ENCODE results near the gene IDI1.
"Not testable (repeated sequence)": the region's sequence is repeated elsewhere in the genome, so short reads cannot be mapped to it uniquely, and the experiment has no call there.

Gene IDI1

GRCh38 chr10:1063232-1063865 lies 14.4 kb upstream of the IDI1 start:
- DNase-seq (ENCODE audit: low read depth in 2 of 2): no peak

- no peak for DNase-seq (ENCODE audit: low read depth in 2 of 2)
Measured at GRCh38 chr10:1061930-1062774, 13.2 kb upstream of the IDI1 start.

DNA sequence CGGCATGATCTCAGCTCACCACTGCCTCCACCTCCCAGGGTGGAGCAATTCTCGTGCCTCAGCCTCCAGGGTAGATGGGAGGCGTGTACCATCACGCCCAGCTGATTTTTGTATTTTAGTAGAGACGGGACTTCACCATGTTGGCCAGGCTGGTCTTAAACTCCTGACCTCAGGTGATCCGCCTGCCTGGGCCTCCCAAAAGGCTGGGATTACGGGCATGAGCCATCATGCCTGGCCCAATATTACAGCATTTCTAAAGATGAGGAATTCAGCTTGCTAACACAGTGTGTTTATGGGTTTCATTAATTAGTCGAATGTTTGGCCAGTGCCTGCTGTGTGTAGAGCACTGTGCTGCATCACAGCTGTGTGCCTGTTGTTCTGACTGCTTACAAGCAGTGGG lies 11.0 kb upstream of the IDI1 start:
- no peak for DNase-seq (ENCODE audit: low read depth in 2 of 2)

DNA sequence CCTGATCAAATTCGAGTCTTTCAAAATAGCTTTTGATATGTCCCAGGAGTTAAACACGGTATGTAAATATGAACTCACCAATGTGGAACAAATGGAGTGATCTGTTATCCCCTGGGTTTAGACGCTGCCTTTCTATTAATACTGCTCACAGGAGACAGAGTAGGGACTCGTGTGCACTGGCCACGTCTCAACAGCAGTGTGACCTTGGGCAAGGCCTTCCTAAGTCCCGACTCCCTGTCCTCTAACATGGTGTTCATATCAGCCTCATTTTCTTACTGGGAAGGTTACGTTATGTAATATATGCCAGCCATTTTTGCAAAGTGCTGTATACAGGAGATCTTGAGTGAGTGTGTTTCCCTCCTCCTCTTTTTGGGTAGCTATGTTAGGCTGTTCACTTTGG lies 9.1 kb upstream of the IDI1 start:
- no peak for DNase-seq (ENCODE audit: low read depth in 2 of 2)

- DNase-seq (ENCODE audit: low read depth in 2 of 2): no peak
Measured at GRCh38 chr10:1057106-1057657, 8.3 kb upstream of the IDI1 start.

DNA sequence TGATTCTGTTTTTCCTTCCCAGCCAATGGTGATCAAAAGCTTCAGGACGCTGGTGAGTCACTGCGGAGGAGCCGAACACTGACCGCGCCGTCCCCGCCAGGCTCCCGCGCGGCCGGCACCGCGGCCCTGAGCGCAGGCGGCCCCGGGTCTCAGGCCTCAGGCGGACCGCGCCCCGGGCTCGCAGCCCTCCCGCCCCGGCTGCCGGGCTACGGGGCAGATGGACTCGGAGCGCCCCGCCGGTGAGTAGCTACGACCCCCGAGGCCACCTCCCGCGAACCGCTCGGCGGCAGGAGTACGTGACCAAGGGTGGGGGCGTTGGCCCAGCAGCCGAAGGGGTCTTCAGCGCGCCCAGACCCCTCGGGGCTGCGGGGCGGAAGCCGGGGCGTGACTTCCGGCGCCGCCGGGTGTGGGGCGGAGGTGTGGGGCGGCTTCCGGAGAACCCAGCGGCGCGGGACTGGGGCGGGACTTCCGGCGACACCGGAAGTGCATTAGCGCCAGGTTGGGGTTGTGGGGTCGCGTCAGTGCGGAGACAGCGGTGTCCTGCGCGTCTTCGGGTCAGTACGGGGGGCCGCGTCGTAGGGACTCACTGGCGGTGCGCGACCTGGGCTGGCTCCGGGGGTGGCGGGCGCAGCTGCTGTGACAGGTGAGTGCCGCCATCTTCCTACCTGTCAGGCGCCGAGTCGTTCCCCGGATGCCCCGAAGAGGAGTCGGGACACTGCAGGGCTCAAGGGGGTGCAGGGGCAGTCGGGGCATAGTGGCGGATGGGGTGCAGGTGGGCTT lies 7.6 kb upstream of the IDI1 start, which contains the start of gene WDR37:
Gene WDR37, plus strand, starts transcription at position 60 of the 780 bp plus-strand sequence. CDS start 15,771 bp downstream, outside the sequence.
- DNase-seq (ENCODE audit: low read depth in 2 of 2): peak; percentile 67 to 84

- no peak for DNase-seq (ENCODE audit: low read depth in 2 of 2)
Measured at GRCh38 chr10:1054684-1055083, 5.8 kb upstream of the IDI1 start.

- no peak for DNase-seq (ENCODE audit: low read depth in 2 of 2)
Measured at GRCh38 chr10:1050554-1050953, 1.6 kb upstream of the IDI1 start.

- no peak for DNase-seq (ENCODE audit: low read depth in 2 of 2)
Measured at GRCh38 chr10:1050145-1050544, 1.2 kb upstream of the IDI1 start.

GRCh38 chr10:1049425-1049958 lies 573 bp upstream of the IDI1 start:
- DNase-seq (ENCODE audit: low read depth in 2 of 2): no peak

GRCh38 chr10:1048349-1048731 lies 579 bp downstream of the IDI1 start:
- no peak for DNase-seq (ENCODE audit: low read depth in 2 of 2)

DNA sequence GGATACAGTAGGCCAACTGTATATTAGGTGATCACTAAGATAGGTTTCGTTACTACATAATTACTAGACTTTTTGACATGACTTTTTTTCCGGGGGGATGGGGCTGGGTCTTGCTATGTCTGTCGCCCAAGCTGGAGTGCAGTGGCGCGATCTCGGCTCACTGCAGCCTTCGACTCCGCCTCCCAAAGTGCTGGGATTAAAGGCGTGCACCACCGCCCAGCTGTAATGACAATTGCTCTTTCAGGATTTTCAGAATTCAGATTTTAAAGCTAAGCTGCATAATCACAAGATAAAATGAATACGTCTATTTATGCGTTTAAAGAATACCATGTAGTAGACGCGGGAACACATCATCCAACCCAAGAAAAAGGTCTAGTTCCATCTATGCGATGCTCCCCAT lies 982 bp downstream of the IDI1 start:
- DNase-seq (ENCODE audit: low read depth in 2 of 2): no peak

- no peak for DNase-seq (ENCODE audit: low read depth in 2 of 2)
Measured at GRCh38 chr10:1045415-1045814, 3.5 kb downstream of the IDI1 start.

DNA sequence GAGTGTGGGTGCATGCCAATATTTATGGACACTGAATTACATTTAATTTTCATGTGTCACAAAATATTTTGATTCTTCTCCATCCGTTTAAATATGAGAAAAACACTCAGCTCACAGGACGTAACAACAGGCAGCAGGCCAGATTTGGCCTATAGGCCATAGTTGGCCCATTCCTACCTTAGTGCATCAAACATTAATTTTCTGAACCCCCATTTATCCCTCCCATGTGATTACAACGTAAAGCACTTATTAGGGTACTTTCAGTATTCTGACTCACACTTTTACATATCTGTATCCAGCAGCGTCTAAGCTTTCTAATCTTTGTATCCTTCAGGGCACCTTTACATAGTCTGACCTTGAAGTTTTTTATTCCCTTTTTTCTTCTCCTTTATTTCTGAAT lies 4.0 kb downstream of the IDI1 start:
- no peak for DNase-seq (ENCODE audit: low read depth in 2 of 2)

- DNase-seq (ENCODE audit: low read depth in 2 of 2): no peak
Measured at GRCh38 chr10:1044146-1044545, 4.8 kb downstream of the IDI1 start.

DNA sequence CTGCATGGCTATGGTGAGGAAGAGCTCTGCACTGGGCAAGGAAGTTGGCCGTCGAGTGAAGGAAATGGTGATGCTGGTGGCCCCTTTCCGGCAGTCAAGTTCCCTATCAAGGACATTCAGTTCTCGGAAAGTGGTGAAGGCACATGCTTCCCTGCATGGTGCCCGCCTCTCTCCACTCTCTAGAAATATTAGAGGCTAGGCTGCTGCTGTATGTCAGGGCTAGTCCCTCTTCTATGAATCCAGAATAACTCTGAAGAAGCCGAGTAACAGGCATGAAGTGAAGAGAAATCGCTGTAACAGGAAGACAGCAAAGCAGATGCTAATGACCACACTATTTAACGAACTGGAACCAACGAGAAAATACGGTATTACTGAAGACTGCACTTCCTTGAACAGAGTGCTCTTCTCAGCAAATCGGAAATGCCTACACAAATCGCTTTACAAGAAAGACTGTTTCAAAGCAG lies 5.4 kb downstream of the IDI1 start:
- no peak for DNase-seq (ENCODE audit: low read depth in 2 of 2)

- no peak for DNase-seq (ENCODE audit: low read depth in 2 of 2)
Measured at GRCh38 chr10:1041514-1041913, 7.4 kb downstream of the IDI1 start.

DNA sequence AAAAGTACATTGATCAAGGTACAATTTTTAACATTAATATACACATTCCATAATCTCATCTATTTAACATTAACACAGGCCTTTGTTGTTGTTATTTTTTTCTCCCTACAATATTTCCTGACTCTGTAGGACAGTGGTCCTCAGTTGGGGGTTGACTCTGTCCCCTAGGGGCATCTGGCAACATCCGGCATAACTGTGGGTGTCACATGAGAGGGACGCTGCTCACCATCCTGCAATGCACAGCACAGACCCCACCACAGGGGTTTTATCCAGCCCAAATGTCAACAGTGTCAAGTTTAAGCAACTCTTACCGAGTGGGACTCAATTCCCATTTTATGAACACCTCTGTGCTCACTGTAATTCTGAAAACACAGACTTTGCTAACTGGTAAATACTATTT lies 8.8 kb downstream of the IDI1 start:
- no peak for DNase-seq (ENCODE audit: low read depth in 2 of 2)

DNA sequence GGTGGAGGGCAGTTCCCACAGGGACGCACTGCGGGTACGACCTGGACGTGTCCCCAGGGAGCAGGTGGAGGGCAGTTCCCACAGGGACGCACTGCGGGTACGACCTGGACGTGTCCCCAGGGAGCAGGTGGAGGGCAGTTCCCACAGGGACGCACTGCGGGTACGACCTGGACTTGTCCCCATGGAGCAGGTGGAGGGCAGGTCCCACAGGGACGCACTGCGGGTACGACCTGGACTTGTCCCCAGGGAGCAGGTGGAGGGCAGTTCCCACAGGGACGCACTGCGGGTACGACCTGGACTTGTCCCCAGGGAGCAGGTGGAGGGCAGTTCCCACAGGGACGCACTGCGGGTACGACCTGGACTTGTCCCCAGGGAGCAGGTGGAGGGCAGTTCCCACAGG lies 10.2 kb downstream of the IDI1 start:
- not testable (repeated sequence) for DNase-seq (ENCODE audit: low read depth in 2 of 2)

DNA sequence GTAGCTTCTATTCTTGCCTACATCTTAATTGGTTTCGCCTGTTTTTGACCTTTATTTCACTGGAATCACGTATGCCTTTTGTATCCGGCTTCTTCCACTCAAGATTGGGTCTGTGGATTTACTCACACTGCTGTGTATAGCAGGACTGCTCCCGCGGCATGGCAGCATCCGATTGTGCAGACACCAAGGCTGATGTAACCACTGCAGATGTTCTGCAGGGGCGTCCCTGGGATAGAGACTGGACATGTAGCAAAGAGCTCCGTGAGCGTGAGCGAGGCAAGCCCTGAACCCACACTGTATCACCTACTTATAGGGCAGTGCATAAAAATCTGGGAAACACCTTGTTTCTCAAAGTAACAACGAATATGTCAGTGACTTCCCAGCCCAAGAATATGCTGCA lies 11.8 kb downstream of the IDI1 start:
- no peak for DNase-seq (ENCODE audit: low read depth in 2 of 2)

DNA sequence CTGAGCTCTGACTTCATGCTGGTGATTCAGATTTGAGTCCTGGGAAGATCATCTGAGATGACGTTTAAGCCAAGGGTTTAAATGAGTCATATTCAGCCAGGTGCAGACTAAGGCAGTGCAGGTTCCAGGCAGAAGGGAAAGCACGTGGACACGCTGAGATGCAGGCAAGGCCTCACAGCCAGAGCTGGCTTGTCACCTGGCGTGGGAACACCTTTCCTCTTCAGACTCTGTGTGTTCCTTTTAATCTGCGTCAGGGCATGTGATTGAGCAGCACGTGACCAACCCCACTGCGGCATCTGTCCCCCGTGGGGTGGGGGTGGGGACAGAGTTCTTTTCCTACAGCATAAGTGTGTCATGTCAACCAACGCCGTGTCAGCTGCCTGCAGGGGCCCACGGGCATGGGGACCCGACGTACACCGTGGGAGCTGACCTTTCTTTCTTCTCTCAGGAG lies 12.6 kb downstream of the IDI1 start:
- DNase-seq (ENCODE audit: low read depth in 2 of 2): no peak

DNA sequence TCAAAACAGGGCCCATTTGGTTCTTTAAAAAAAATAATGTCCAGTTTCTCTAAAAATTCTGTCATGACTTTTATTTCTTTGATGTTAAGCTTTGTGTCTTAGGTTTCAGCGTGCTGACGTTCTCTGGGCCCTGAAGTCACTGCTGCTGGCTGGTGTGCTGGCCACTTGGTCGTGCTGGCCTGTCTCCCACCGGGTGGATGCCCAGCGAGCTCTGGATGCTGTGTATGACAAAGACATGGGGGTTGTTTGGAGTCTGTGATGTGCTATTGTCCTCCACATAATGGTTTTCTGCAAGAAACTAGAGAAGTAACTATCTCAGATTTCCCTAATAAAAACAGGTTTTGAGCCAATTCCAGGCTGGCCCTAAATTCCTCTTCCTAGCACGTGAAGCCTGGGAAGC lies 13.7 kb downstream of the IDI1 start:
- no peak for DNase-seq (ENCODE audit: low read depth in 2 of 2)
